GM19395 (cell line): ENCODE results near the gene OSCAR.
A peak's percentile ranks its signal among the peaks of the same experiment; 100 is the strongest.
"Not testable (repeated sequence)": the region's sequence is repeated elsewhere in the genome, so short reads cannot be mapped to it uniquely, and the experiment has no call there.

Source experiments
- ATAC-seq: cut with Tn5 transposase; IDR thresholded peaks from one replicate; pipeline ENCODE4 v1.9.1; 2021; ENCODE audit warnings: mild to moderate bottlenecking, moderate library complexity; ENCODE audit not compliant: unreplicated experiment

Gene OSCAR

GRCh38 chr19:54127688-54128440, 27.3 kb upstream of the OSCAR start:
- ATAC-seq, result no peak

DNA sequence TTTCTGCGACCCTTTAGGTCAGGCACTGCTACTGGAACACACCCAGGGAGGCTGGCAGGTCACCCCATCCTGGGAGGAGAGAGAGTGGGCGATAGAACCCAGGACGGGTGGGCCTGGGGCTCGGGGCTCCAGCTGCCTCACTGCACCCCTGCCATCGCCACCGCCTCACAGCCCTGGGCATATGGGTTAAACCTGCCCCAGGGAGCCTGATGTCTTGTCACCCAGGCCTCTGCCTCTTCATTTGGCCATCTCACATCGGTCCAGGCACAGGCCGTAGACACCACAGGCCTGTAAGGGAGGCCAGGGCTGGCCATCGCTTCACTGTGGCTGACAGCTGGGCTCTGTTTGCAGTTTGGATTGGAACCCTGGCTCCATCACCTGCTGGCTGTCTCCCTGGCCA, 25.1 kb upstream of the OSCAR start:
- ATAC-seq, result no peak

GRCh38 chr19:54124393-54124792, 23.8 kb upstream of the OSCAR start:
- no peak for ATAC-seq

GRCh38 chr19:54123682-54124081, 23.1 kb upstream of the OSCAR start:
- no peak for ATAC-seq

DNA sequence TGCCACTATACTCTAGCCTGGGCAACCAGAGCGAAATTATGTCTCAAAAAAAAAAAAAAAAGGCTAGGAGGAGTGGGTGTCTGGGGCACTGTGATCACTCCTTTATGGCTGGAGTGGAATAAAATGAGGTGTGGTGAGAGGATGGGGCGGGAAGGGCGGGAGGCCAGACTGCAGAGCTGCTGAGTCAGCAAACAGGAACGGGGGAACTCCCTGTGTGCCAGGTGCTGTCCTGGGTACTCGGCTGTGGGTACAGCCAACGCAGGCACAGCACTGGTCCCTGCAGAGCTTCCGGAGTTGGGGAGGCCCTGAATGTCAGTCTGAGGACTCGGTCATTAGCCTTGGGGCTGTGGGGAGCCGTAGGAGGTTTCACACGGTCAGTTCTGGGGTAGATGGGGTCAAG, 20.7 kb upstream of the OSCAR start:
- no peak for ATAC-seq

DNA sequence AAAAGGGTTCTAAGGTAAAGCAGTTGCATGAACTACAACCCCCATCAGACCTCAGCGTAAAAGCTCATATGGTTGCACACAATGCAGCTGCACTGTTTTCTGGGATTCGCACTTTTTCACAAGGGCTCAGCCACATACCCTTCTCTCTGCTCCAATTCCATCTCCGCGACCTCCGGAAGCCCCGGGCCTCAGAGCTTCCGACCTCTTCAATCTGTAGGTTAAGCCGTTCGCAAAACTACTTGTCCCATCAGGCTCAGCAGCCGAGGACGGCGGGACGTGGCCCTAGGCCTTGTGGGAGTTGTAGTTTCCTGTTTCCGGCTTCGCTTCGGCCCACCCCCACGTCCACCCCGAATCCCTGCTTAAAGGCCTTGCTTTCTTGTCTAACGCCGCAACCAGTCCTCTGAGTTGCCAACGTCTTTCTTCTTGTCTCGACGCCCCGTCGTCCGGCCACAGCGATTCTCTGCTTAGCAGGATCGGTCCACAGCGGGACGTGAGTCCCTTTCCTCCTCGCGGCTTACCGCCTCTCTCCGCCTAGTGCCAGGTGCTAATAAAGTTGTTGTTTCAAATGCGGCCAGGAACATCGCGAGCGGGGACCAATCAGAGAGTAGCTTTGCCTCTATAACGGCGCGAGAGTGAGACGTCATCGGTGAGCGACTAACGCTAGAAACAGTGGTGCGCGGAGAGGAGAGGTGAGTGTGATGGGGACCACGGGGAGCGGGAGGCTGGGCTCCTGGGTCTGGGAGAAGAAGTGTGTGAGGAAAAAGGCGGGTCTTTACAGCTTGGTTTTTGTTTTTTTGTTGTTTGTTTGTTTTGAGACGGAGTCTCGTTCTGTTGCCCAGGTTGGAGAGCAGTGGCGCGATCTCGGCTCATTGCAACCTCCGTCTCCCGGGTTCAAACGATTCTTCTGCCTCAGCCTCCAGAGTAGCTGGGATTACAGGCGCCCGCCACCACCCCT, 14.8 kb upstream of the OSCAR start, which contains the start of the genes PRPF31 and TFPT:
PRPF31 (plus strand) TSS at position 646 of the 955 bp plus-strand sequence. CDS start 2,525 bp downstream, outside the sequence.
TFPT (minus strand) TSS at position 549 of the 955 bp plus-strand sequence; CDS start at position 161, 388 bp downstream.
- ATAC-seq, result peak; percentile 82

DNA sequence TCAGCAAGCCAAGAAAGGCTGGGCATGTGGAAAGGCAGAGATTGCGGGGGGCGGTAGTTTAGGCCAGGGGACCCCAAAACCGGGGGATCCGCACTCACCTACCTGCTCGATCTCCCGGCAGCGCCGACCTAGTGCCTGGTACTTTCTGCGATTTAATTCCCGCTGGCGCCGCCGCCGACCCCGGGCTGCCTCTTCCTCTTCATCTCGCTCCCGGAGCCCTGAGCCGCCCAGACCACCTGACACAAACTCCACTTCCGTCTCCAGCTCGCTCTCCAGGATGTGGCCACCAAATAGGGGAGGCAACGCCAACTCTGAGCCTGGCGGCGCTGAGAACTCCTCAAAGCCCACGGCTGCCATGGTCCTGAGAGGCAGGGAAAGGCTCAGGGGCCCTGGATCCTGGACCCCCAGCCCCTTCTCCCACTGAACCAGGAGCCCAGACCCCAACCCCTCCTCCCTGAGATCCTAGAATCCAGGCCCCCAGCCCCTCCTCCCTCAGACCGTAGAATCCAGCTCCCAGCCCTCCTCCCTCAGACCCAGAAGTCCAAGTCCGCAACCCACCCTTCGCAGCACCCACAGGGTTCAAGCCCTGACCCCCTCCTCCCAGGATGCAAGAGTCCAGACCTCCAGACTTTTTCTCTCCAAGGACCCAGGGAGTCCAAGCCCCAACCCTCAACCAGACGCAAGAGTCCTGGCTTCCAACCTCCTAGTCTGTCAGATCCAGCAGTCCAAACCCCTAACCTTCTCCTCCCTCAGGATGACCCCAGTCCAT, 13.9 kb upstream of the OSCAR start:
- ATAC-seq, result peak; percentile 34

- no peak for ATAC-seq
Observed at GRCh38 chr19:54109651-54110050, 9.0 kb upstream of the OSCAR start.

DNA sequence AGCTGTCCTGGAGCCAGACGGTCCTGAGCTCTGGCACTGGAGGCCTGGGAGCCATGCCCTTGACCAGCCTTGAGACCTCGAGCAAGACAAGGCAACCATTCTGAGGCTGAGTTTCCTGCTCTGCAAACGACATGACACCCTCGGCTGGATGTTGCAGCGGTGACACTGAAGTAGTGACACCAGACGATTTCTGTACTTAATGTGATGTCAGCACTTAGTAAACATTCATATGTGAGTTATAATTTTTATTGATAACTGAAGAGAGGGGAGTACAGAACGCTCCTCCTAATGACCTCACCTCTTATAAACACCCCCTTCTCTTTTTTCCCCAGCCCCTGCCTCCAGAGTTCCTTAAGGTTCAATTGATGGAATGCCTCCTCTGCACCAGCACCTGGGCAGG, 7.9 kb upstream of the OSCAR start:
- ATAC-seq, result no peak

GRCh38 chr19:54107876-54108490, 7.4 kb upstream of the OSCAR start:
- no peak for ATAC-seq

DNA sequence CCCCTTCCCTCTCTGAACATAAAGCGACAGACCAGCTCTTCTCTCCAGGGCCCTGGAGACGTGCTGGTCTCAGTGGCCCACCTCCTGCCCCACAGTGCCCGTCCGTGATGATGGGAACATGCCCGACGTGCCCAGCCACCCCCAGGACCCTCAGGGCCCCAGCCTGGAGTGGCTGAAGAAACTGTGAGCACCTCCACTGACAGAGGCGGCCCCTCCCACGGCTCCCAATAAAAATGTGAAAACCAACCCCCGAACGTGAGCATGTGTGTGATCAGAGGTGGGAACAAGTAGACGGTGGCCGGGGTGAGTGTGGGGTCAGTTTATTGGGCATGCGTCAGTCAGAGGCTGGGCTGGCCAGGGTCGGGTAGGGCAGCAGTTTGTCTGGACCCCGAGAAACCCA, 6.1 kb upstream of the OSCAR start:
- ATAC-seq, result no peak

DNA sequence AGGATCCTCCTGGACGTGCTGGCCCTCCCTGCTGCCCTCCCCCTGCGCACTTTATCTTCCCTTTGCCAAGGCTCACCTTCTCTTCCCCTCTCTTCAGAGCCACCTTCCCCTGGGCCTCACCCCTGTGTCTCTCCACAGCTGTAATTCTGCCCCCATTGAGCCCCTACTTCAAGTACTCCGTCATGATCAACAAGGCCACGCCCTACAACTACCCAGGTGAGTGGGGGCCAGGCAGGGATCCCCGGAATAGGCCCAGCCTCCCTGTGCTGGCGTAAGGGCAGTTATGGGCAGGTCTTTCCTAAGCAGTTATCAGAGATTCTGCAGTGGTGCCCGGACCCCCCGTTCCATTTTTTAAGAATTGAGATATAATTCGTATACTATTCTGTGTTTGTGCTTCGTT, 5.2 kb upstream of the OSCAR start:
- ATAC-seq, result no peak

DNA sequence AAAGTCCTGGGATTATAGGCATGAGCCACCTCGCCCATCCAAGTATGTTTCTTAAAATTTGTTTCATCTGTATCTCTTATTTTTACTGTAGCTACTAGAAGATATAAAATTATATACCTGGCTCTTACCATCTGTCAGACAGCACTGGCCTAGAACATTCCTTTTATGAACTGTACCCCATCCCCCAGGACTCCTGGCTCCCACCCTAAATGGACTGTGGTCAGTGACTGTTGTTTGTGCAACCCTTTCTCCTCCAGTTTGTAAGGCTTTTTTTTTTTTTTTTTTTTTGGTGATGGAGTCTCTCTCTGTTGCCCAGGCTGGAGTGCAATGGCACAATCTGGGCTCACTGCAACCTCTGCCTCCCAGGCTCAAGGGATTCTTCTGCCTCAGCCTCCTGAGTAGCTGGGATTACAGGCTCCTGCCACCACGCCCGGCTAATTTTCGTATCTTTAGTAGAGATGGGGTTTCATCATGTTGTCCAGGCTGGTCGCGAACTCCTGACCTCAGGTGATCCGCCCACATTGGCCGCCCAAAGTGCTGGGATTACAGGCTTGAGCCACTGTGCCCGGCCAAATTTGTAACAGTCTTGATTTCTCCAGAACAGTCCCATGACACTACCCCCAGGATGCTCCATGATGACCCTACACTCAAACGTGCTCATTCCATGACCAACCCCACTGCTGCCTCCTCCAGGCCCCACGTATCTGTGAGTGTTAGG, 4.6 kb upstream of the OSCAR start:
- ATAC-seq, result no peak

- peak; percentile 88 for ATAC-seq
Observed at GRCh38 chr19:54102421-54103169, 2.0 kb upstream of the OSCAR start, which contains the start of gene NDUFA3. TSS of gene NDUFA3 (plus strand) at chr19:54102855. CDS start at chr19:54102879, 24 bp downstream.

DNA sequence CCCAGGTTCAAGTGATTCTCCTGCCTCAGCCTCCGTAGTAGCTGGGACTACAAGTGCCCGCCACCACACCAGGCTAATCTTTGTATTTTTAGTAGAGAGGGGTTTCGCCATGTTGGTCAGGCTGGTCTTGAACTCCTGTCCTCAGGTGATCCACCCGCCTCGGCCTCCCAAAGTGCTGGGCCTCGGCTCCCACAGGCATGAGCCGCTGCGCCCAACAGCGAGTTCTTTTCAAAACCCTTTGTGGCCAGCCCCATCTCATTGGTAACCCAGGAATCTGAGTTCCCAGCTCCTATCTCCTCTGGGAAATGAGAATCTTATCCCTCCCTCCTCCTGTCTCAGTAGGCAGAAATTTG, 724 bp downstream of the OSCAR start:
- ATAC-seq, result not testable (repeated sequence)

DNA sequence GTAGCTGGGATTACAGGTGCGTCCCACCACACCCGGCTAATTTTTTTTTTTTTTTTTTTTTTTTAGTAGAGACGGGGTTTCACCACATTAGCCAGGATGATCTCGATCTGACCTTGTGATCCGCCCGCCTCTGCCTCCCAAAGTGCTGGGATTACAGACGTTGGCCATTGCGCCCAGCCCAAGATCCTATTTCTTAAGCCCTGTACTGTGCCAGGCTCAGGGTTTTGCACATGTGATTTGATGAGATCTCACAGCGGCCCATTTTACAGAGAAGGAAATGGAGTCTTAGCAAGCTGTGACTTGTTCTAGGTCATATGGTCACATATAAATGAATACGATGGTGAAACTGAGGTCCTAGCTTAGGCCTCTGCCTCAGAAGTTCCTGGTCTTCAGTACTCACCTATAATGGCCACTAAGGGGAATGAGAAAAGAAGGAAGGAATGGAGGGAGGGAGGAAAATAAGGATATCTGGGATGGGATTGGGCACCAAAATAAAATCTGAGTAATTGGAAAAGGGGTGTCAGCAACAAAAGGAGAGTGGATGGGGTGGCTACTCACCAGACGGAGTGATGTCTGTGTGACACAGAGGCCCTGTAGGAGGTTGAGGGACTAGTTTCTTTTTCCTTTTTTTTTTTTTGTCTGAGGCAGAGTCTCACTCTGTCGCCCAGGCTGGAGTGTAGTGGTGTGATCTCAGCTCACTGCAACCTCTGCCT, 1.3 kb downstream of the OSCAR start:
- no peak for ATAC-seq

GRCh38 chr19:54096617-54097106, 3.9 kb downstream of the OSCAR start:
- ATAC-seq, result no peak

DNA sequence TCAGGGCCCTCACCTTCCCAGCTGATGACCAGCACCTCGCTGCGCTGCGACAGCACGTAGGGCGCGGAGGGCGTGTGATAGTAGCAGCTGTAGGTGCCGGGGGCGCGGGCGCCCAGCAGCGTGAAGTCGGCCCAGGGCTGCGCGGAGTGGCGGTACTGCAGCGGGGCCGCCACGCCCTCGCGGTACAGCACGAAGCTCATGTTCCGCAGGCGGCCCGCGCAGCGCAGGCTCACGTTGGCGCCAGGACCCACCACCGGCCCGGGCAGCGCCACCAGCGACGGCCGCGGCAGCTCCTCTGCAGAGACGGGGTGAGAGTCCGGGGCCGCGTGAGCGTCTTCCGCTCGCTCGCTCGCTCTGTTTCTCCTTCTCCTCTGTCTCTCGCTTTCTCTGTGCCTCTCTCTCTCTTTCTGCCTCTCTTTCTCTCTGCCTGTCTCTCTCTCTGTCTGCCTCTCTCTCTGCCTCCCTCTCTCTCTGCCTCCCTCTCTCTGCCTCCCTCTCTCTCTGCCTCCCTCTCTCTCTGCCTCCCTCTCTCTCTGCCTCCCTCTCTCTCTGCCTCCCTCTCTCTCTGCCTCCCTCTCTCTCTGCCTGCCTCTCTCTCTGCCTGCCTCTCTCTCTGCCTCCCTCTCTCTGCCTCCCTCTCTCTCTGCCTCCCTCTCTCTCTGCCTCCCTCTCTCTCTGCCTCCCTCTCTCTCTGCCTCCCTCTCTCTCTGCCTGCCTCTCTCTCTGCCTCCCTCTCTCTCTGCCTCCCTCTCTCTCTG, 4.6 kb downstream of the OSCAR start:
- ATAC-seq, result not testable (repeated sequence)
